Measurements from ENCODE around the gene TMEM150B. TPM values are rescaled to one million over a fixed set of nuclear protein-coding genes. Genes with fewer than 3 reads are reported as not detected.

Gene TMEM150B
- total and polyA plus RNA-seq, 9 of the 15 experiments (the other 6 are each of a cell fraction or from before 2014, with no cell fraction given): 0.47 to 1.3 (median 0.74) TPM; not detected in 2

- TF ChIP-seq, protein P1, sequence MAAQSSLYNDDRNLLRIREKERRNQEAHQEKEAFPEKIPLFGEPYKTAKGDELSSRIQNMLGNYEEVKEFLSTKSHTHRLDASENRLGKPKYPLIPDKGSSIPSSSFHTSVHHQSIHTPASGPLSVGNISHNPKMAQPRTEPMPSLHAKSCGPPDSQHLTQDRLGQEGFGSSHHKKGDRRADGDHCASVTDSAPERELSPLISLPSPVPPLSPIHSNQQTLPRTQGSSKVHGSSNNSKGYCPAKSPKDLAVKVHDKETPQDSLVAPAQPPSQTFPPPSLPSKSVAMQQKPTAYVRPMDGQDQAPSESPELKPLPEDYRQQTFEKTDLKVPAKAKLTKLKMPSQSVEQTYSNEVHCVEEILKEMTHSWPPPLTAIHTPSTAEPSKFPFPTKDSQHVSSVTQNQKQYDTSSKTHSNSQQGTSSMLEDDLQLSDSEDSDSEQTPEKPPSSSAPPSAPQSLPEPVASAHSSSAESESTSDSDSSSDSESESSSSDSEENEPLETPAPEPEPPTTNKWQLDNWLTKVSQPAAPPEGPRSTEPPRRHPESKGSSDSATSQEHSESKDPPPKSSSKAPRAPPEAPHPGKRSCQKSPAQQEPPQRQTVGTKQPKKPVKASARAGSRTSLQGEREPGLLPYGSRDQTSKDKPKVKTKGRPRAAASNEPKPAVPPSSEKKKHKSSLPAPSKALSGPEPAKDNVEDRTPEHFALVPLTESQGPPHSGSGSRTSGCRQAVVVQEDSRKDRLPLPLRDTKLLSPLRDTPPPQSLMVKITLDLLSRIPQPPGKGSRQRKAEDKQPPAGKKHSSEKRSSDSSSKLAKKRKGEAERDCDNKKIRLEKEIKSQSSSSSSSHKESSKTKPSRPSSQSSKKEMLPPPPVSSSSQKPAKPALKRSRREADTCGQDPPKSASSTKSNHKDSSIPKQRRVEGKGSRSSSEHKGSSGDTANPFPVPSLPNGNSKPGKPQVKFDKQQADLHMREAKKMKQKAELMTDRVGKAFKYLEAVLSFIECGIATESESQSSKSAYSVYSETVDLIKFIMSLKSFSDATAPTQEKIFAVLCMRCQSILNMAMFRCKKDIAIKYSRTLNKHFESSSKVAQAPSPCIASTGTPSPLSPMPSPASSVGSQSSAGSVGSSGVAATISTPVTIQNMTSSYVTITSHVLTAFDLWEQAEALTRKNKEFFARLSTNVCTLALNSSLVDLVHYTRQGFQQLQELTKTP (IDR thresholded peaks at IDR 0.05; ENCODE audit: low read depth in 1 of 2, partially characterized antibody in 2 of 2): peak in 1 of 2 experiments; percentile 99
- TF ChIP-seq ELF4 (CRISPR knock-in tag; IDR thresholded peaks at IDR 0.05): no peak
- peak; percentile 75 for TF ChIP-seq ZNF766 (CRISPR knock-in tag; conservative IDR thresholded peaks at IDR 0.05)
- no peak for TF ChIP-seq ZNF695 (CRISPR knock-in tag; IDR thresholded peaks at IDR 0.05)
- peak; percentile 54 for TF ChIP-seq ZBTB40 (IDR thresholded peaks at IDR 0.05)
- TF ChIP-seq ZBTB40 (CRISPR knock-in tag; IDR thresholded peaks at IDR 0.05): no peak
- TF ChIP-seq MAZ (CRISPR knock-in tag; conservative IDR thresholded peaks at IDR 0.05 in 1 of 2, IDR thresholded peaks at IDR 0.05 in 1 of 2): no peak; a peak in 1 of 4 replicates
- TF ChIP-seq ADNP (tag; IDR thresholded peaks at IDR 0.05): no peak
- peak; percentile 86 for TF ChIP-seq ZNF592 (IDR thresholded peaks at IDR 0.05)
- peak; percentile 17 for TF ChIP-seq TBP (optimal IDR thresholded peaks at IDR 0.05; ENCODE audit: low read depth, low read length)
Measured at GRCh38 chr19:55305491-55305890, 19.6 kb downstream of the TMEM150B start (continued).

Measured in K562 (cell line).